ENCODE results near the gene HOXD13.

The HOXD13 gene

DNA sequence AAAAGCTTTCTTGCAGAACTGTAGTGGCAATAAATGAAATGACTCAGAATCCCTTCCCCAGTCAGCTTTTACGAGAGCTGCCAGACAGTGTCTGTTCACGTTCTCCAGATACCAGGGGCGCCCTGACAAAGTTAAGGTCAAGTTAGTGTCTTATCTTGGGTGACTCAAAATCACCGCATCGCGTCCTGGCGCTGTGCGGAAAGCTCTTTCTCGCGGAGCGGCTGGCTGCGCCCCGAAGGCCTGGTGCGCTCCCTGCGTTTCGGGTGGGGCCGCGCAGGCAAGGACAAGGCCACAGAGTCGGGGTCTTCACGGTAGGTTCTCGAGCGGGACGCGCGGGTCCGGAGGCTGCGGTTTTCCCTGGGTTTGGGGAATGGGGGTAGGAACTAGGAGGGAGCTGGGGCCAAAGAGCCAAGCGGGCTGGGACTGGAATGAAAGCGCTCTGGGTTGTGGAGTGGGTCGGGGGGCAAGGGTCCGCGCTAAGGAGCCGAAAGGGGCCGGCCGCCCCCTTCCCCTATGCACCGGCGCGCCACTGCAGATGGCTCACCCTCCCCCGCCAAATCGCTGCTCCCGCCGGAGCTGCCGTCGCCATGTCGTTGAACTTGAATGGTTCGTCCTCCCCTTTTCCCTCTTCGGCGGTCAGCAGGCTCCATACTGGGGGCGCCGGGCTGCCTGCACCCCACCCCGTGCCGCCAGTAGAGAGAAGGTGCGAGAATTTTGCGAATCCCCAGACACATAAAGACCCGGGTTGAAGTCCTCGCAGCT lies 12.0 kb downstream of the HOXD13 start:
- TF ChIP-seq, protein P1, sequence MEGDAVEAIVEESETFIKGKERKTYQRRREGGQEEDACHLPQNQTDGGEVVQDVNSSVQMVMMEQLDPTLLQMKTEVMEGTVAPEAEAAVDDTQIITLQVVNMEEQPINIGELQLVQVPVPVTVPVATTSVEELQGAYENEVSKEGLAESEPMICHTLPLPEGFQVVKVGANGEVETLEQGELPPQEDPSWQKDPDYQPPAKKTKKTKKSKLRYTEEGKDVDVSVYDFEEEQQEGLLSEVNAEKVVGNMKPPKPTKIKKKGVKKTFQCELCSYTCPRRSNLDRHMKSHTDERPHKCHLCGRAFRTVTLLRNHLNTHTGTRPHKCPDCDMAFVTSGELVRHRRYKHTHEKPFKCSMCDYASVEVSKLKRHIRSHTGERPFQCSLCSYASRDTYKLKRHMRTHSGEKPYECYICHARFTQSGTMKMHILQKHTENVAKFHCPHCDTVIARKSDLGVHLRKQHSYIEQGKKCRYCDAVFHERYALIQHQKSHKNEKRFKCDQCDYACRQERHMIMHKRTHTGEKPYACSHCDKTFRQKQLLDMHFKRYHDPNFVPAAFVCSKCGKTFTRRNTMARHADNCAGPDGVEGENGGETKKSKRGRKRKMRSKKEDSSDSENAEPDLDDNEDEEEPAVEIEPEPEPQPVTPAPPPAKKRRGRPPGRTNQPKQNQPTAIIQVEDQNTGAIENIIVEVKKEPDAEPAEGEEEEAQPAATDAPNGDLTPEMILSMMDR (IDR thresholded peaks at IDR 0.05; ENCODE audit: low read depth, low read length), result no peak

GRCh38 chr2:176105078-176105729 lies 12.7 kb downstream of the HOXD13 start:
- TF ChIP-seq, protein P1 (IDR thresholded peaks at IDR 0.05; ENCODE audit: low read depth, low read length), result no peak
- DNase-seq (ENCODE audit: extremely low read depth, low read depth), result no peak

More for the DNA sequence above, 12.0 kb downstream of the HOXD13 start:
- no peak for DNase-seq (ENCODE audit: extremely low read depth, low read depth)

- no peak for DNase-seq (ENCODE audit: extremely low read depth, low read depth)
- TF ChIP-seq, protein P1 (IDR thresholded peaks at IDR 0.05; ENCODE audit: low read depth, low read length), result no peak
Observed at GRCh38 chr2:176105730-176106580, 13.4 kb downstream of the HOXD13 start.

GRCh38 chr2:176106581-176107539 lies 14.3 kb downstream of the HOXD13 start, which contains the start of gene HOXD11:
Gene HOXD11, plus strand, starts transcription at chr2:176107280. Its CDS starts 76 bp downstream, at chr2:176107356.
- DNase-seq (ENCODE audit: extremely low read depth, low read depth), result no peak
- TF ChIP-seq, protein P1 (IDR thresholded peaks at IDR 0.05; ENCODE audit: low read depth, low read length), result no peak

GRCh38 chr2:176107731-176108181 lies 15.2 kb downstream of the HOXD13 start:
- TF ChIP-seq, protein P1 (IDR thresholded peaks at IDR 0.05; ENCODE audit: low read depth, low read length), result no peak
- DNase-seq (ENCODE audit: extremely low read depth, low read depth), result no peak

GRCh38 chr2:176109192-176109901 lies 16.8 kb downstream of the HOXD13 start:
- TF ChIP-seq, protein P1 (IDR thresholded peaks at IDR 0.05; ENCODE audit: low read depth, low read length), result no peak
- DNase-seq (ENCODE audit: extremely low read depth, low read depth), result no peak
